ENCODE results near the gene NFYC.

The NFYC gene

DNA sequence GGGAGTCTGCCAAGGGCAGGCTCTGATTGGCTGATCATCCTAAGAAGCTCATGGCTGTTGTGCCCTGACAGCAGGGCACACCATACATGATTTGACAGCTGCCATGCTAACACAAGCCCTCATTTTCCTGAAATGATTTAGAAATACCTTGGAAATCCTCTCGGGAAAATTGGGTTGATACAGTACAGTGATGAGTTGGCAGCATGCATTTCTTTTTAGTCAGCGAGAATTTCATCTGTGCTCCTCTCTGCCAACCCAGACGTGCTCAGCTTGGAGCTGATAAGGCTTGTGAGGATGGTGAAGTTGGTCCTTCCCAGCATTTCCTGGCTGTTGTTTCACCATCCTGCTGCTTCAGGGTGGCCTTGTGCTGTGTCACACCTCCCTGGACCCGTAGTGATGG lies 69.5 kb downstream of the NFYC start:
- no peak for DNase-seq (ENCODE audit: low spot score)

DNA sequence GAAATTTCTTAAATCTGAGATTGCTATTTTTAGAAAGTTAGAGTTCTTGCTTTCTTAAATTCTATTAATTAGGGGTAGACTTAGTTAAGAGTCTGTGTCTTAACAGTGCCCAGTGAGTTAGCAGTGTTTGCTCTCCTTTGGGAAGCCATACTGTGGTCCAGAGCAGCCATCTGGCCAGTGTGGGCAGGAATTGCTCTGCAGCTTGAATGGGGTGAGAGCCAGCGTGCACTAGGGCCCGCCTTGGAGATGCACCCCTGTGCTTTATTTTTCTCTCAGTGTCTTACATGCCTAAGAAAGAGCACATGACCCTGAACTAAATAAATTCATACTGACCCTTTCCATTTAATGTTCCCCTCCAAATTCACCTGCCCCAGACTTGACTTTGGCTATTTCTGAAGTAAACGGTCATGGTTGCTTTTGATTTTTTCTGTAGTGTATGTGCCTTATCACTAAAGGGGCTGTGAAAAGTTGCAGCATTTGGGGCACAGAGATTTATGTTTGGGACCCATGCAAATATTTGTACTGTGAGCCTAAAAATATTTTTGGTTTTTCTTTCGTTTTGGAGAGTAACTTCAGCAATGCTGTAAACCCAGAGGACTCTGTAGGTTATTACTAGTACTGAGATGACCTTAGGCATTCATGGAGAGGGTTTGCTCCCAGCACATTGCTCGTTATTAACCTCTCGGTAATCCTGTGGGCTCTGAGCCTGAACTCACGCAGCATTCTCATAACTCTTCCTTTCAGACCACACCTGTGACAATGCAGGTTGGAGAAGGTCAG lies 70.8 kb downstream of the NFYC start:
- no peak for DNase-seq (ENCODE audit: low spot score)

GRCh38 chr1:40763742-40764532 lies 72.4 kb downstream of the NFYC start:
- DNase-seq (ENCODE audit: low spot score) = no peak

- no peak for DNase-seq (ENCODE audit: low spot score)
Measured at GRCh38 chr1:40764981-40765380, 73.5 kb downstream of the NFYC start.

- no peak for DNase-seq (ENCODE audit: low spot score)
Measured at GRCh38 chr1:40766017-40766416, 74.5 kb downstream of the NFYC start.

GRCh38 chr1:40766560-40766959 lies 75.1 kb downstream of the NFYC start:
- DNase-seq (ENCODE audit: low spot score) = no peak

GRCh38 chr1:40768146-40768990 lies 76.9 kb downstream of the NFYC start:
- DNase-seq (ENCODE audit: low spot score) = no peak

GRCh38 chr1:40769815-40770214 lies 78.3 kb downstream of the NFYC start:
- peak; percentile 62 for DNase-seq (ENCODE audit: low spot score)

GRCh38 chr1:40770296-40771070 lies 79.0 kb downstream of the NFYC start:
- no peak for DNase-seq (ENCODE audit: low spot score)

GRCh38 chr1:40772146-40772955 lies 80.8 kb downstream of the NFYC start:
- DNase-seq (ENCODE audit: low spot score) = no peak

GRCh38 chr1:40773748-40774265 lies 82.3 kb downstream of the NFYC start:
- no peak for DNase-seq (ENCODE audit: low spot score)

DNA sequence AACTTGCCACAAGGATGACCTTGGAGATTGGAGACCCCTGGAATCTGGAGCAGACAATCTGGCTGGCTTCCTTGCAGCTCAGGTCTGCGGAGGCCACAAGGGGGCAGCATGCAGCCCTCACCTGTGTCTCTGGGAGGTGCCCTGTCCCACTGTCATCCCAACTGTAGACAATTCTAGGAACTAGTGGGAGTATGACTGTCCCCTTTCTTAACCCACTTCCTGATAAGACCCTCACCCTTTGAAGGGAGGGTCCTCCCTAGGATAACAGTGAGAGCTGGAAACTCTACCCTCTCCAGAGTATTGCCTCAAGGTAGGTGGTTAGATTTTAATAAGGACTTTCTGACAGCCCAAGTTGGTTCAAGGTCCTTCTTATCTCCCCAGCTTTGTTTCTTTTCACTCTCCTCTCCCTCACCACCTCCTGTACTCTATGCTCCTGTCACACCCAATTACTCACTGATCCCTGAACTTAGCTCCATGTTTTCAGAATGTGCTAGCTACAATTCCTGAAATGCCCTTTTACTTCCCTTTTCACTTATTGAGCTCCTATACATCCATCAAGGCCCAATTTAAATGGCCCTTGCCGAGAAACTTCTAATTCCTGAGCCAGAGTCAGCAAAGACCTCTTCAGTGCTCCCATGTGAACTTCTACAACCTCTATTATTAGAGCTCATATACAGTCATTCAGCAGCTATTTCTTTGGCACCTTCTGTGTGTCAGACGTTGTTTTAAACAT lies 82.9 kb downstream of the NFYC start:
- DNase-seq (ENCODE audit: low spot score) = peak; percentile 73

DNA sequence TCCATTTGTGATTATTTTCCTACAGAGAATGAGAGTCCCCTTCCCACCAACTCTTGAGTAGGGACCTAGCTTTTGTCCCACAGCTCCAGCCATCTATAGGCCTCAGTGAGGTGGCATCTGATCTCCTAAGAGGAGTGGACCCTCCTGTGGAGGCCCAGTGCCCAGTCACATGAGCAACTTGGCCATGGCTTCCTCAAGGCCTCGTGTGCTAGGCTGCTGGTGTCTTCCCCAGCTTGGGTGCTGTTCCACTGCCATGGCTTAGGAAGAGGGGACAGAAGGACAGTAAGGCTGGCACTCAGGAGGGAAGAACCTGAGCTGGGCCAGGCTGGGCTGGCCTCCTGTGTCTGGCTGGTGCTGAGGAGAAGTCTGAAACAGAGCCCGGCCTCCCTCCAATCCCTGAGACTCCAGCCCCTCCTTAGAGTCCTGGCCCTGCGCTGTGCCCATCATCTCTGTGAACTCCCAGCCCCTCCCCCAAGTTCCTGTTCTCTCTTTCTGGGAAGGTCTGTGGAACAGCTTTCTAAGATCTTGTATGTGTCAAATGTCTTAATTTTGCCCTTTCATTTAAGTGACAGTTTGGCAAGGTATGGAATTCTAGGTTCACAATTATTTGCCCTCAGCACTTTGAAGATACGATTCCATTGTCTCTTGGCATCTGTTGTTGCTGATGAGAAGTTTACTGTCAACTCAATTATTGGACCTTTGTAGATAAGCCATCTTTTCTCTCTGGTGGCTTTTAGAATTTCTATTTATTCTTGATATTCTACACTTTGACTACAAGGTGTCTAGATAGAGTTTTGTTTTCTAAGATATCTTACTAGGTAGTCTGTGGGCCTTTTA lies 85.0 kb downstream of the NFYC start:
- DNase-seq (ENCODE audit: low spot score) = no peak

DNA sequence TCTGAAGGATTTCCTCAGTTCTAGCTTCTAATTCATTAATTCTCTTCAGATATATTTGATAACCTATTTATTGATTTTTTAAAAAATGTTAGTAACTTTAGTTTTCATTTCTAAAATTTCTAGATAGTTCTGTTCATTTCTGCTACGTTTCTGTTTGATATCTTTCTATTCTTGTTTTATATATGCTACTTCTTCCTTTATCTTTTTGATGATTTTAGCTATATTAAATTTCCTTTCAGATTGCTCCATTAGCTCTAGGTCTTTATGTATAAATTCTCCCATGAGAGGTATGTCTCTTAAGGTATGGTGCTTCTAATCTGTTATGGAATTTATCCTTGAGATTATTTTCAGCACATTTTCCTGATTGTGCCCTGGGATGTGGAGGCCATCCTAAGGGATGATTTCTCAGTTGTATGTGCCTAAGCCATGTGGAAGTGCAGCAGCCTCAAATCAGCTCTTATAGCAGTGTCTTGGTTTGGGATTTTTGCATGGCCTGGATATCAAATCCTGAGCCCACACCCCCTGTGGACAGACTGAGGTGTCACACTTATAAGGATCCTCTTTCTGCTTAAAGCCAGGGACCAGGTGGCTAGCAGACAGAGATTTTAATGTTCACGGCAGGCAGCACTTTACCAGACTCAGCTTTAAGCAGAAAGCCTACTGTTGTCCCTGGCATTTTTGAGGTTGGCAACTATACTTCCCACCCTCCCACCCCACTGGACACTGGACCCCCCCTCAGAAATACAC lies 85.9 kb downstream of the NFYC start:
- DNase-seq (ENCODE audit: low spot score) = no peak

- DNase-seq (ENCODE audit: low spot score) = no peak
Measured at GRCh38 chr1:40780678-40781607, 89.4 kb downstream of the NFYC start.

GRCh38 chr1:40781608-40781971 lies 90.1 kb downstream of the NFYC start:
- no peak for DNase-seq (ENCODE audit: low spot score)

- no peak for DNase-seq (ENCODE audit: low spot score)
Measured at GRCh38 chr1:40782371-40782956, 91.0 kb downstream of the NFYC start.

All from D341Med (cell line).